HG02840 (cell line): ENCODE data around the gene TMCO5A.
"Not testable (repeated sequence)": the region's sequence is repeated elsewhere in the genome, so short reads cannot be mapped to it uniquely, and the experiment has no call there.

Experiments used
- ATAC-seq: cut with Tn5 transposase; IDR thresholded peaks from one replicate; pipeline ENCODE4 v1.9.1; 2021; ENCODE audit warnings: mild to moderate bottlenecking, moderate library complexity, moderate number of reproducible peaks; ENCODE audit not compliant: unreplicated experiment, low FRiP score

Gene TMCO5A

DNA sequence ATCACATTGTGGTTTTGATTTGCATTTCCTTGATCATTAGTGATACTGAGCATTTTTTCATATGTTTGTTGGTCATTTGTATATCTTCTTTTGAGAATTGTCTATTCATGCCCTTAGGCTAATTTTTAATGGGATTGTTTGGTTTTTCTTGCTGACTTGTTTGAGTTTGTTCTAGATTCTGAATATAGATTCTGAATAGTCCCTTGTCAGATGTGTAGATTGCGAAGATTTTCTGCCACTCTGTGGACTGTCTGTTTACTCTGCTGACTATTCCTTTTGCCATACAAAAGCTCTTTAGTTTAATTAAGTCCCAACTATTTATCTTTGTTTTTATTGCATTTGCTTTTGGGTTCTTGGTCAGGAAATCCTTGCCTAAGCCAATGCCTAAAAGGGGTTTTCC is 26.3 kb downstream of the TMCO5A start:
- ATAC-seq, result not testable (repeated sequence)

- ATAC-seq, result no peak
These were observed 33.3 kb downstream of the TMCO5A start for GRCh38 chr15:37967788-37968187.

DNA sequence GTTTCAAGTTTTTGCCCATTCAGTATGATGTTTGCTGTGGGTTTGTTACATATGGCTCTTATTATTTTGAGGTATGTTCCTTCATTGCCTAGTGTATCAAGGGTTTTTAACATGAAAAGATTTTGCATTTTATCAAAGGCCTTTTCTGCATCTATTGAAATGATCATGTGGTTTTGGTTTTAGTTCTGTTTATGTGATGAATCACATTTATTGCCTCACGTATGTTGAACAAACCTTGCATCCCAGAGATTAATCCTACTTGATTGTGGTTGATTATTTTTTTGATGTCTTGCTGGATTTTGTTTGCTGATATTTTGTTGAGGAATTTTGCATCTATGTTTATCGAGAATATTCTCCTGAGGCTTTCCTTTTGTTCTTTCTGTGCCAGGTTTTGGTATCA is 39.4 kb downstream of the TMCO5A start:
- ATAC-seq, result no peak

DNA sequence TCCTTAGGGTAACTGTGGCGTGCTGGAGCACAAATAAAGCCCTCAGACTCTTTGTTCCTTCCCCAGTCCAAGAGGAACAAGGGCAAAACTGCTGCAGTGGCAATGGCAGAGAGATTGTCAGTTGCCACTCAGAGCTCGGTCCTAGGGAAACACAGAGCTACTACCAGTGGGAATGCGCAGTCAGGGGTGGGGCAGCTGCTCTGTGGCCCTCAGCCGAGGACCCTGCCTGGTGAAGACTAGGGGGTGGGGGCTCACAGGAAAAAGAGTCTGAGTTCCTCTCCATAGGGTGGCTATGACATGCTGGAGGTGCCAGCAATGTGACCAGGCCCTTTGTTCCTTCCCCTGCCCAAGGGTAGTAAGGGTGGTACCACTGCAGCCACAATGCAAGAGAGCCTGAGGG is 43.8 kb downstream of the TMCO5A start:
- ATAC-seq, result no peak

DNA sequence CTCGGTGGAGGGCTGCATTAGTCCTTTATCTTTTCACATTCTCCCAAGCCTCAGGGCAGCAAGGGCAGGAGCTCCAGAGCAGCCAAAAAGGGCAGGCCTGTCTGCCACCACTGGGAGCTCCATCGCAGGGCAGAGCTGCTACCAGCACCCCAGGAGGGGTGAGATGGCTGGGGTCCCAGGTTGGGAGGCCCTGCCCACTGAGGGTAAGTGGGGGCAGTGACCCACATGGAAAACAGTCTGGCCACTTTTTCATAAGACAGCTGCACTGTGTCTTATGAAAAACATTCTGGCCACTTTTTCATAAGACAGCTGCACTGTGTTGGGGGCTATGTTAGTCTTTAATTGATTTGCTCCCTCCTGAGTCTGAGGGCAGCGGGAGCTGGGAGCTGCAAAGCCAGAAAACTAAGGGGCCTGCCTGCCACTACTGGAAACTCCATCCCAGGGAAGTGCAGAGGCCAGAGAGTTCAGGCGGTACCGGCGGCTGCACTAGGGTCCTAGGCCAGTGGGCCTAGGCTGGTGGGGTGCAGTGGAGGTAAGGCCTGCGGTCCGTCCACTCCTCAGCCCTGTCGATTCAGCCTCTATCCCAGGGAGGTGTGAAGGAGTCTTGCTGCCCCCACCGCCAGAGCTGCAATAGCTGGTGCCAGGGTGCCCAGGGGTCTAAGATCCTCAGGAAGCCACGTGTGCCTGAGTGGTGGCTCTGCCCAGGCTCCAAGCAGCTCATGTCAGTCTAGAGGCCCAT is 45.4 kb downstream of the TMCO5A start:
- no peak for ATAC-seq

GRCh38 chr15:37981201-37981600 is 46.8 kb downstream of the TMCO5A start:
- ATAC-seq, result no peak

- ATAC-seq, result no peak
These were observed 47.3 kb downstream of the TMCO5A start for GRCh38 chr15:37981775-37982174.

DNA sequence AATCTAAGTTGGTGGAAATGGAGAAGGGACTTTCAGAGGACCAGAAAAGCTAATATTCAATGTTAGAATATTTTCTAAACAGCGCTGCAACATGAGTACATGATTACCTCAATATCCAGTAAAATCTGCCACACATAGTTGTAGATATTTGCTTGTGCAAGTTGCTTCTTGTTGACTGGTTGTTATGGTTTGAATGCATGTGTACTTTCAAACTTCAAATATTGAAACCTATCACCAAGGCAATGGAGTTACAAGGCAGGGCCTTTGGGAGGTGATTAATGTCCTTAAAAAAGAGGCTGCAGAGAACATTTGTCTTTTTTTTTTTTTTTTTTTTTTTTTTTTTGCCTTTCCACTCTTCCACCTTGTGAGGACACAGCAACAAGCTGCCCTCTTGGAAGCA is 49.9 kb downstream of the TMCO5A start:
- ATAC-seq, result no peak

GRCh38 chr15:37995461-37996347 is 61.3 kb downstream of the TMCO5A start:
- ATAC-seq, result no peak
